Progenitor cell of endocrine pancreas (in vitro differentiated cells): ENCODE data around the gene RAB12. TPM values are rescaled to one million over a fixed set of nuclear protein-coding genes. Genes with fewer than 3 reads are reported as not detected.

Experiments
- DNase-seq: peaks from one replicate; pipeline ENCODE4 v3.0.0; 2021; ENCODE audit warnings: low spot score; ENCODE audit not compliant: unreplicated experiment
- H3K27ac Mint-ChIP-seq: 2 replicates; pipeline ENCODE4 v1.8.0; 2021; ENCODE audit warnings: mild to moderate bottlenecking, moderate library complexity, mixed read lengths
- H3K27me3 Mint-ChIP-seq: 2 replicates; pipeline ENCODE4 v1.8.0; 2021; ENCODE audit warnings: mixed read lengths
- H3K36me3 Mint-ChIP-seq: 2 replicates; pipeline ENCODE4 v1.8.0; 2022; ENCODE audit warnings: mixed read lengths; ENCODE audit not compliant: insufficient read depth
- H3K4me1 Mint-ChIP-seq: 2 replicates; pipeline ENCODE4 v1.8.0; 2021; ENCODE audit warnings: low read depth, mixed read lengths
- H3K4me3 Mint-ChIP-seq: 2 replicates; pipeline ENCODE4 v1.8.0; 2021; ENCODE audit warnings: low read depth, mild to moderate bottlenecking, moderate library complexity, mixed read lengths
- H3K9me3 Mint-ChIP-seq: 2 replicates; pipeline ENCODE4 v1.8.0; 2021; ENCODE audit warnings: low read depth, mixed read lengths
- total RNA-seq: library from RNA; stranded (reverse); gene quantifications from 2 replicates; pipeline ENCODE4 v1.2.1, GENCODE V29; 2021
- TF ChIP-seq, protein P1 (sequence below): fragments of 200-600 bp; sonication (generic); IDR thresholded peaks from one replicate; pipeline ENCODE4 v1.5.0; 2021; ENCODE audit warnings: antibody characterized with exemption, mild to moderate bottlenecking; ENCODE audit not compliant: unreplicated experiment

RAB12 gene
- total RNA-seq, 1 donor from 2014 or later, result 15.4 TPM

DNA sequence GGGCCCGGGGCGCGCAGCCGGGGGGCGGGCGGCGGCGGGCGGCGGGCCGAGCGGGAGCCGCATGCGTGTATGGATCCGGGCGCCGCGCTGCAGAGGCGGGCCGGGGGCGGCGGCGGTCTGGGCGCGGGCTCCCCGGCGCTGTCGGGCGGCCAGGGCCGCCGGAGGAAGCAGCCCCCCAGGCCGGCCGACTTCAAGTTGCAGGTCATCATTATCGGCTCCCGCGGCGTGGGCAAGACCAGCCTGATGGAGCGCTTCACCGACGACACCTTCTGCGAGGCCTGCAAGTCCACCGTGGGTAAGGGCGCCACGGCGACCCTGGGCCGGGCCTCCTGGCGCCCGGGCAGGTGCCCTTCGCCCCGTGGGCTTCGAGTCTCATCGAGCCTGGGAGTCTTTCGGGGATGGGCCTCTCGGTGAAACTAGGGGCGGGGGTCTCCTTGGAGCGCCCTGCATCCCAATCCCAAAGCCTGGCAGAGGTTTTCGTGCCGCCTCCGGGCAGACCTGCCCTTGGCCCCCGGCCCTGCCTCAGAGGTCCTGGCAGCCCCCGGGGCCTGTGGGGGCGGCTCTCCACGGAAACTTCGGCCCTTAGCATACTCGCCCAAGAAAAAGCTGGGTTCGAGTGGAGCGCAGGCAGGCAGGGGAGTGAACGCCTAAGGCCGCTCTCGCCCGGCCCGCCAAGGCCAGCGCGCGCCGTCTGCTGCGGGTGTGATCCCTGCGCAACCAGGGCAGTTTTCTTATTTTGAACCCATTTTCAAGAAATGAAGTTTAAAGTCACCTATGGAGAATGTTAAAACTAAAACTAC lies 622 bp downstream of the RAB12 start:
- Mint-ChIP-seq H3K4me1 (peaks cover 23% of the 10 kb centered on the region), H3K4me3 (peak overlapping the region; percentile 80), H3K27me3 (peaks cover 29% of the 10 kb centered on the region), H3K9me3 (no peaks in the 10 kb centered on the region), H3K27ac (peak overlapping the region; percentile 10), H3K36me3 (no peaks in the 10 kb centered on the region)
- DNase-seq, result no peak
- TF ChIP-seq, protein P1, sequence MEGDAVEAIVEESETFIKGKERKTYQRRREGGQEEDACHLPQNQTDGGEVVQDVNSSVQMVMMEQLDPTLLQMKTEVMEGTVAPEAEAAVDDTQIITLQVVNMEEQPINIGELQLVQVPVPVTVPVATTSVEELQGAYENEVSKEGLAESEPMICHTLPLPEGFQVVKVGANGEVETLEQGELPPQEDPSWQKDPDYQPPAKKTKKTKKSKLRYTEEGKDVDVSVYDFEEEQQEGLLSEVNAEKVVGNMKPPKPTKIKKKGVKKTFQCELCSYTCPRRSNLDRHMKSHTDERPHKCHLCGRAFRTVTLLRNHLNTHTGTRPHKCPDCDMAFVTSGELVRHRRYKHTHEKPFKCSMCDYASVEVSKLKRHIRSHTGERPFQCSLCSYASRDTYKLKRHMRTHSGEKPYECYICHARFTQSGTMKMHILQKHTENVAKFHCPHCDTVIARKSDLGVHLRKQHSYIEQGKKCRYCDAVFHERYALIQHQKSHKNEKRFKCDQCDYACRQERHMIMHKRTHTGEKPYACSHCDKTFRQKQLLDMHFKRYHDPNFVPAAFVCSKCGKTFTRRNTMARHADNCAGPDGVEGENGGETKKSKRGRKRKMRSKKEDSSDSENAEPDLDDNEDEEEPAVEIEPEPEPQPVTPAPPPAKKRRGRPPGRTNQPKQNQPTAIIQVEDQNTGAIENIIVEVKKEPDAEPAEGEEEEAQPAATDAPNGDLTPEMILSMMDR, result no peak

DNA sequence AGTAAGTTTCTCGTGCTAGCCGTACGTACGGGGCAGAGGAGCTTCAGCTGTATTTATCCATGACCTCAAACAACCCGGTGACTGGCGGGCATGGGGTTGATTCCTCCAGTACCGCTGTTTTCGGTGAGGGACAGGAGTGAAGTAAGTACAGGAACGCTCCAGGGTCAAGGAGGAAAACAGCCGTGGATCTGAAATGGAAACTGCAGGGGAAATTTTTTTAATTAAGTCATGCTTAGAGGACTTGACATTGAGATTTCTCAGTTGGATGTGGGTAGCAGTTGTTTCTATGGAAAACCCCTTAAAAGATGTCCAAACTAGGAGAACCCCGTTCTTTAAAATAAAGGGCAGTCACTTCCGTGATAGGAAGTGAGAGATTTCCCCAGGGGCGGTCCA lies 1.2 kb downstream of the RAB12 start:
- no peak for DNase-seq
- H3K36me3 Mint-ChIP-seq, result no peaks in the 10 kb centered on the region
- H3K4me3 Mint-ChIP-seq, result peak overlapping the region; percentile 80
- TF ChIP-seq, protein P1, result no peak
- H3K27me3 Mint-ChIP-seq, result peaks cover 29% of the 10 kb centered on the region
- peak overlapping the region; percentile 10 for H3K27ac Mint-ChIP-seq
- H3K9me3 Mint-ChIP-seq, result no peaks in the 10 kb centered on the region
- peaks cover 23% of the 10 kb centered on the region for H3K4me1 Mint-ChIP-seq

DNA sequence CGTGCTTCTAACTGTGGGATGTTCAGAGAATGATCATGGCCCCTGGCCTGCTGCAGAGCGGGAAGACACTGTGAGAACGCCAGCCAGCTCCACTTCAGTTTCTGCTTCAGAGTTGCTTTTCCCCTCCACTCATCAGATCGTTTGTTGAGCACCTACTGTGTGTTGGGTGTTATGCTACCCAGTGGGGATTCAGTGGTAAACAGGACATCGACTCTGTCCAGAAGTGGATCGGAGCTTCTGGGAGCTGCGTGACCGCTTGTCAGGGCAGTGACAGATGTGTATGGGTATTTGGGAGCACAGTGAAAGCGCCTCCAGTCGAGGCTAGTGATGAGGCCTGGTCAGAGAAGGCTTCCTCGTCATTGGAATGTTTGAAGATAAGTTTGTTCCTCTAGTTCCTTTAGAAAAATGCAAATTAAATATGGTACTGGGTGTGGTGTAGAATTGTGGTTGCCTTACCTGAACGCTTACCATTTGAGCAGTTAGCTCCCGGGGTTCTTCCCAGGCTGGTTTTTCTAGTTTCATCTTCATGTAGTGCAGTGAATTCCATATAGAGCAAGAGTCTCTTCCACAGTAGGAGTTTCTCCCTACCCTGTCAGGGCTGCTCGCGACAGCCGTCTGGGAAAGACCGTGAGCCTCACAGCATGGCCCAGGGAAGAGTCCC lies 2.8 kb downstream of the RAB12 start:
- H3K36me3 Mint-ChIP-seq, result no peaks in the 10 kb centered on the region
- peaks cover 23% of the 10 kb centered on the region for H3K4me1 Mint-ChIP-seq
- TF ChIP-seq, protein P1, result no peak
- no peaks in the 10 kb centered on the region for H3K9me3 Mint-ChIP-seq
- H3K27ac Mint-ChIP-seq, result no peak overlapping the region
- no peak for DNase-seq
- peak overlapping the region; percentile 24 for H3K4me3 Mint-ChIP-seq
- H3K27me3 Mint-ChIP-seq, result peaks cover 19% of the 10 kb centered on the region

DNA sequence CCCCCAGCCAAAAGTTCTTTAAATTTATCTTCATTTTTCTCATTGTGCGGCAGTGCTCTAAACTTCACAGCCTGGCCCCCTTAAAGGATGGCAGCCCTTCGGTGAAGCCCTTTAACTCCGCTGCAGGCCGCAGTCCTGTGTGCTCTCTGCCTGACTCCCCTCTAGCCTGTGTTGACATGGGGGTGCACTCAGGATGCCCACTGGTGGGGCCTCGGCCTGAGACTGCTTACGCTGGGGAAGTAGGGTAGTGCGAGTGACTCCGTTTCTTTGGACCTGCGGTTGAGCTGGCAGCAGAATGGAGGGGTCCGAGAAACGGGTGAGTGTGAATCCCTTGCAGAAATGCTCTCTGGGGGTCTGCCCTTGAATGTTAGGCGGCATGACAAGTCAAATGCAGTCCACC lies 5.6 kb downstream of the RAB12 start:
- Mint-ChIP-seq H3K4me3 (no peak overlapping the region), H3K9me3 (no peaks in the 10 kb centered on the region), H3K4me1 (peaks cover 17% of the 10 kb centered on the region), H3K27ac (peak overlapping the region; percentile 76), H3K27me3 (no peaks in the 10 kb centered on the region), H3K36me3 (no peaks in the 10 kb centered on the region)
- DNase-seq, result no peak
- TF ChIP-seq, protein P1, result no peak

DNA sequence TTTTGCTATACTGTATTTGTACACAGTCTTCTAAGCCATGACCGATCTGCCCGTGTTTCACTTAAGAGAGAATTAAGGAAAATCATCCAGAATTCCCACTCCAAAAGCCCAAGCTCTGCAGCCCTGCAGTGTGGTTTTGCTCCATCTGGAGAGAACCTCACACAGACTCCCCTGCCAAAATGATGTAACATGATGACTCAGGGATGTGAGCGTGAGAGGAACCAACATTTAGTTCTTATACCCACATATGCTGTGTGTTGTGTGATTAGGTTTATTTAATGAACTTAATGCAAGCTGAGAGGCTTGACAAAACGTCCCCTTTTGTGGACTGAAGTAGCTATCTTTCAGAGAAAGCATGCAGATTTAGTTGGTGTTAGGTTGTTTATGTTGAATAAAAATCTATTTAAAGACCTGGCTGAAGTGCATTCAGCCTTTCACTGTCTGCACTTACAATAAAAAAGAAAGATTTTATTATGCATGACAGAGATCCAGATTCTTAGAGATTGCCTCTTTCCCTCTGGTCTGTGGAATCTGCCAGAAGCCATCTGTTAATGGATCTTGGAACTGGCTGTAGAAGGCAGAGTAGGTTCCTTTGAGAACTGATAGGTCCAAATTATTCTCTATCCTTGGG lies 6.3 kb downstream of the RAB12 start:
- peaks cover under 1% of the 10 kb centered on the region for H3K36me3 Mint-ChIP-seq
- TF ChIP-seq, protein P1, result no peak
- peaks cover under 1% of the 10 kb centered on the region for H3K9me3 Mint-ChIP-seq
- peaks cover 13% of the 10 kb centered on the region for H3K4me1 Mint-ChIP-seq
- H3K27me3 Mint-ChIP-seq, result no peaks in the 10 kb centered on the region
- DNase-seq, result no peak
- no peak overlapping the region for H3K4me3 Mint-ChIP-seq
- no peak overlapping the region for H3K27ac Mint-ChIP-seq
